ENCODE data around the gene DIP2A. TPM values are rescaled to one million over a fixed set of nuclear protein-coding genes. Genes with fewer than 3 reads are reported as not detected.

The DIP2A gene
- total and polyA plus RNA-seq, 2 of the 13 experiments (the other 11 are each of a cell fraction or from before 2014, with no cell fraction given) = 18.5 to 37.6 TPM

GRCh38 chr21:46434322-46434958 is 24.3 kb upstream of the DIP2A start (continued):
- no peak for TF ChIP-seq SIN3A (IDR thresholded peaks at IDR 0.05; ENCODE audit: borderline replicate concordance, low read depth, low read length)
- TF ChIP-seq NFKB2 (CRISPR knock-in tag; IDR thresholded peaks at IDR 0.05; ENCODE audit: borderline replicate concordance) = no peak
- no peak for TF ChIP-seq ELF3 (CRISPR knock-in tag; IDR thresholded peaks at IDR 0.05)
- no peak for TF ChIP-seq U2AF2 (IDR thresholded peaks at IDR 0.05; ENCODE audit: low read depth, low read length)
- no peak for TF ChIP-seq MYC (CRISPR knock-in tag; IDR thresholded peaks at IDR 0.05; ENCODE audit: borderline replicate concordance)
- no peak for TF ChIP-seq KLF11 (CRISPR knock-in tag; IDR thresholded peaks at IDR 0.05)
- no peak for TF ChIP-seq MYNN (CRISPR knock-in tag; IDR thresholded peaks at IDR 0.05; ENCODE audit: low read depth)
- no peak for TF ChIP-seq ADNP (CRISPR knock-in tag; IDR thresholded peaks at IDR 0.05)

DNA sequence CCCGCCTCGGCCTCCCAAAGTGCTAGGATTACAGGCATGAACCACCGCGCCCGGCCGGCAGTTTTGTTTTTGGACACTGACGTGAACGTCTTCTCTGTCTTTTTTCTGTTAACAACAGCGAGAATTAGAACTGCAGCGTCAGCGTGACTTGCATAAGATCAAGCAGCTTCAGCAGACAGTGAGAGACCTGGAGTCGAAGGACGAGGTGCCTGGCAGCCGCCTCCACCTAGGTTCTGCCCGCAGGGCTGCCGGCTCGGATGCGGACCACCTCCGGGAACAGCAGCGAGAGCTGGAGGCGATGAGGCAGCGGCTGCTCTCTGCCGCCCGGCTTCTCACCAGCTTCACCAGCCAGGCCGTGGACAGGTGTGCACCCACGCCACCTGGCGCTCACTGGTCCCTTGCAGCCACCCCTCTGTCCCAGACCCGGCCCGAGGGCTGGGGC is 22.9 kb upstream of the DIP2A start:
- Histone ChIP-seq H3K9me3 (ENCODE audit: low read length) (no peaks in the 10 kb centered on the region), H3K36me3 (replicated peaks in 1 of 2; ENCODE audit: control insufficient read depth in 1 of 2, insufficient read depth in 2 of 2, low read length in 2 of 2) (peaks cover 21 to 69% of the 10 kb centered on the region in 2 experiments), H3K79me2 (ENCODE audit: insufficient read depth, low read length) (no peaks in the 10 kb centered on the region), H3K4me2 (ENCODE audit: low read depth, low read length) (no peak overlapping the region), H3K4me1 (ENCODE audit: insufficient read depth, low read length) (no peaks in the 10 kb centered on the region), H3K4me3 (replicated peaks in 1 of 3; ENCODE audit: insufficient read depth in 1 of 3, low read depth in 2 of 3, low read length in 3 of 3) (no peak overlapping the region), H3K27me3 (ENCODE audit: control insufficient read depth in 1 of 2, insufficient read depth in 2 of 2, low read length in 2 of 2) (no peaks in the 10 kb centered on the region), H3K9ac (ENCODE audit: insufficient read depth, low read depth, low read length) (no peak overlapping the region), H2AFZ (ENCODE audit: low read length) (no peak overlapping the region), H3K27ac (ENCODE audit: extremely low read length, insufficient read depth, low read length) (no peak overlapping the region), H4K20me1 (ENCODE audit: insufficient read depth, low read length) (no peaks in the 10 kb centered on the region)
- ATAC-seq (no peak), DNase-seq (ENCODE audit: low spot score) (no peak), FAIRE-seq (no peak)
- intact Hi-C loops (cut with micrococcal nuclease; ENCODE audit: unreplicated experiment) = no loop called here
- in situ Hi-C loops (cut with HindIII; ENCODE audit: extremely low pct_ligation_motif_present, low pct_unique_long_range_greater_than_20kb) = no loop called here
- TF ChIP-seq ZBTB7A (CRISPR knock-in tag; IDR thresholded peaks at IDR 0.05) (no peak), MXD4 (CRISPR knock-in tag; IDR thresholded peaks at IDR 0.05) (no peak), NBN (conservative IDR thresholded peaks at IDR 0.05) (no peak), MAF1 (CRISPR knock-in tag; IDR thresholded peaks at IDR 0.05; ENCODE audit: borderline replicate concordance) (no peak), GPBP1L1 (CRISPR knock-in tag; IDR thresholded peaks at IDR 0.05) (no peak), ZNF703 (CRISPR knock-in tag; IDR thresholded peaks at IDR 0.05; ENCODE audit: borderline replicate concordance) (no peak), ZNF33B (CRISPR knock-in tag; IDR thresholded peaks at IDR 0.05) (no peak), ZFP1 (CRISPR knock-in tag; IDR thresholded peaks at IDR 0.05) (no peak), GATAD2A (CRISPR knock-in tag; IDR thresholded peaks at IDR 0.05) (no peak), MYC (CRISPR knock-in tag; IDR thresholded peaks at IDR 0.05; ENCODE audit: borderline replicate concordance) (no peak), CENPBD1 (CRISPR knock-in tag; IDR thresholded peaks at IDR 0.05; ENCODE audit: borderline replicate concordance, low read depth) (no peak), YEATS2 (CRISPR knock-in tag; IDR thresholded peaks at IDR 0.05; ENCODE audit: borderline replicate concordance) (no peak), CBX2 (IDR thresholded peaks at IDR 0.05; ENCODE audit: low read depth, low read length) (no peak), CBX2 (CRISPR knock-in tag; IDR thresholded peaks at IDR 0.05; ENCODE audit: low read depth) (no peak), ZNF317 (CRISPR knock-in tag; IDR thresholded peaks at IDR 0.05) (no peak)
- TF ChIP-seq, protein P1, sequence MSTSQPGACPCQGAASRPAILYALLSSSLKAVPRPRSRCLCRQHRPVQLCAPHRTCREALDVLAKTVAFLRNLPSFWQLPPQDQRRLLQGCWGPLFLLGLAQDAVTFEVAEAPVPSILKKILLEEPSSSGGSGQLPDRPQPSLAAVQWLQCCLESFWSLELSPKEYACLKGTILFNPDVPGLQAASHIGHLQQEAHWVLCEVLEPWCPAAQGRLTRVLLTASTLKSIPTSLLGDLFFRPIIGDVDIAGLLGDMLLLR (CRISPR knock-in tag; IDR thresholded peaks at IDR 0.05) = no peak
- TF ChIP-seq, protein P2, sequence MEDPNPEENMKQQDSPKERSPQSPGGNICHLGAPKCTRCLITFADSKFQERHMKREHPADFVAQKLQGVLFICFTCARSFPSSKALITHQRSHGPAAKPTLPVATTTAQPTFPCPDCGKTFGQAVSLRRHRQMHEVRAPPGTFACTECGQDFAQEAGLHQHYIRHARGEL (CRISPR knock-in tag; IDR thresholded peaks at IDR 0.05) = no peak
- BruUV-seq (replicated peaks) = no TSS peak
- POLR2A ChIA-PET = no interaction called here
- WGBS (ENCODE audit: low lambda C conversion rate) = 98% methylated on average over 20 of the region's 29 CpGs
- CTCF ChIA-PET (ENCODE audit: low intra/inter-chr PET ratio, low total read pairs) = no interaction called here

Data from HepG2 (cell line).